ENCODE data around the gene SZRD1.

GRCh38 chr1:16318555-16318954 lies 48.5 kb upstream of the SZRD1 start:
- TF ChIP-seq CTCF (IDR thresholded peaks at IDR 0.05) (no peak), POLR2A (IDR thresholded peaks at IDR 0.05; ENCODE audit: low read length) (no peak), SMC3 (IDR thresholded peaks at IDR 0.05) (no peak), HMGXB4 (CRISPR knock-in tag; IDR thresholded peaks at IDR 0.05; ENCODE audit: borderline replicate concordance) (no peak), RFX5 (IDR thresholded peaks at IDR 0.05) (no peak), HOXA7 (CRISPR knock-in tag; IDR thresholded peaks at IDR 0.05) (no peak), MAX (IDR thresholded peaks at IDR 0.05) (no peak), JUNB (IDR thresholded peaks at IDR 0.05) (no peak), HES2 (IDR thresholded peaks at IDR 0.05) (no peak), EP300 (IDR thresholded peaks at IDR 0.05) (no peak), RAD21 (conservative IDR thresholded peaks at IDR 0.05 in 1 of 2, IDR thresholded peaks at IDR 0.05 in 1 of 2) (no peak), NR3C1 (IDR thresholded peaks at IDR 0.05) (no peak)
